Transverse colon (tissue), 4 donors: ENCODE measurements around the gene USPL1. TPM values are rescaled to one million over a fixed set of nuclear protein-coding genes. Genes with fewer than 3 reads are reported as not detected.

Experiments used
- DNase-seq: peaks from one replicate; pipeline ENCODE4 v3.0.0-alpha.2; 2019
- H3K27ac ChIP-seq, 4 donors: fragments of 200-600 bp; sonication (generic); 2 replicates each; pipeline ENCODE4 v1.5.1; 2016 to 2018; ENCODE audit warnings: inconsistent platforms in 4 of 4
- H3K27me3 ChIP-seq: fragments of 200-600 bp; sonication (generic); 2 replicates; pipeline ENCODE4 v1.5.1; 2017; ENCODE audit warnings: inconsistent platforms
- H3K36me3 ChIP-seq, 4 donors: fragments of 200-600 bp; sonication (generic); 2 replicates each; pipeline ENCODE4 v1.5.1; 2017 to 2019; ENCODE audit warnings: inconsistent platforms in 4 of 4
- H3K4me1 ChIP-seq, 4 donors: fragments of 200-600 bp; sonication (generic); 2 replicates each; pipeline ENCODE4 v1.5.1; 2017 to 2020; ENCODE audit warnings: inconsistent platforms in 4 of 4
- H3K4me3 ChIP-seq, 4 donors: fragments of 200-600 bp; sonication (generic); 1 replicate in 1 of 4; 2 replicates in 3 of 4; pipeline versions ENCODE4 v1.5.1 to v1.6.1; 2017 to 2019; ENCODE audit warnings: inconsistent platforms in 4 of 4
- H3K9me3 ChIP-seq, 2 donors: fragments of 200-600 bp; sonication (generic); 2 replicates each; pipeline ENCODE4 v1.5.1; 2017 to 2019; ENCODE audit warnings: inconsistent platforms in 2 of 2
- EP300 ChIP-seq: sonication (generic); formaldehyde crosslinking; IDR thresholded peaks from one replicate; pipeline ENCODE4 v1.6.1; 2017; ENCODE audit warnings: antibody characterized with exemption, low read depth
- POLR2A ChIP-seq: fragments of 450-650 bp; IDR thresholded peaks from one replicate; pipeline ENCODE4 v1.6.1; 2016; ENCODE audit warnings: antibody characterized with exemption, mild to moderate bottlenecking, moderate library complexity
- POLR2AphosphoS5 ChIP-seq, 3 donors: sonication (generic); formaldehyde crosslinking; IDR thresholded peaks; one replicate each; pipeline ENCODE4 v1.6.1; 2016; ENCODE audit warnings: antibody characterized with exemption in 3 of 3
- WGBS, 2 donors: methylation state at CpG; one replicate each; pipeline ENCODE4 v1.1.5; 2018; ENCODE audit warnings: low coverage in 1 of 2; 5-methylcytosine and 5-hydroxymethylcytosine counted together
- in situ Hi-C, 4 donors: fragments of 200-750 bp; cut with MboI; loops; one replicate each; pipeline versions ENCODE4 v1.15.0 to v1.15.1; 2017; ENCODE audit warnings: low sequenced_read_pairs in 3 of 4, low pct_ligation_motif_present in 1 of 4, low pct_unique_long_range_greater_than_20kb in 1 of 4
- intact Hi-C: fragments of 100-400 bp; cut with DNase I; formaldehyde crosslinking; loops from one replicate; pipeline ENCODE4 v1.15.1; 2023; ENCODE audit warnings: low total_unique reads
- total RNA-seq, 4 donors: library from RNA; depleted of rRNA; stranded (reverse); fragments of >200 nt; gene quantifications; one replicate each; pipeline ENCODE4 v1.1.0, GENCODE V29; 2016
- TF ChIP-seq, protein P1 (sequence below), 5 experiments: fragments of 200-600 bp in 3 of 5; fragments of 450-650 bp in 2 of 5; sonication (generic) in 3 of 5; IDR thresholded peaks; 1 replicate in 2 of 5; 2 replicates in 3 of 5; pipeline ENCODE4 v1.5.1; 2016 to 2017; ENCODE audit warnings: antibody characterized with exemption in 5 of 5, inconsistent platforms in 3 of 5, mild to moderate bottlenecking in 2 of 5, moderate library complexity in 1 of 5

USPL1 gene
- total RNA-seq, 4 donors from 2014 or later, result 8.6 to 27.3 (median 16.9) TPM

DNA sequence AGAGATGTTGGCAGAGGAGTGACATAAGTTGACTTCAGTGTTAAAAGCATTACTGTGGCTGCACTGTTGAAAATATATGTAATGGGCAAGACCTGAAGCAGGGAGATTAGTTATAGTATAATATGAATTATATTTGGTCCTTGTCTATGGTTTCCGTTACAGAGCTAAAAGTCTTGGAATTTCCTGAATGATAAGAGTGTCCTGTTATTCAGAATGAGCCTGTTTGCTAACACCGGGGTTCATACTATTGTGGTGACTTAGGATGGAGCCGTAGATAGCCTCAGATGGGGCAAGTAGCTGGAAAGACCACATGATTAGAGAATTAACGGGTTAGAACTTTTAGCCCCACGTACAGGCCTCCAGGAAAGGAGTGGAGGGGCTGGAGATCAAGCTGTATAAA is 5.7 kb downstream of the USPL1 start:
- TF ChIP-seq POLR2A (no peak), EP300 (no peak), POLR2AphosphoS5 (IDR thresholded peaks at IDR 0.05) (no peak)
- TF ChIP-seq, protein P1, sequence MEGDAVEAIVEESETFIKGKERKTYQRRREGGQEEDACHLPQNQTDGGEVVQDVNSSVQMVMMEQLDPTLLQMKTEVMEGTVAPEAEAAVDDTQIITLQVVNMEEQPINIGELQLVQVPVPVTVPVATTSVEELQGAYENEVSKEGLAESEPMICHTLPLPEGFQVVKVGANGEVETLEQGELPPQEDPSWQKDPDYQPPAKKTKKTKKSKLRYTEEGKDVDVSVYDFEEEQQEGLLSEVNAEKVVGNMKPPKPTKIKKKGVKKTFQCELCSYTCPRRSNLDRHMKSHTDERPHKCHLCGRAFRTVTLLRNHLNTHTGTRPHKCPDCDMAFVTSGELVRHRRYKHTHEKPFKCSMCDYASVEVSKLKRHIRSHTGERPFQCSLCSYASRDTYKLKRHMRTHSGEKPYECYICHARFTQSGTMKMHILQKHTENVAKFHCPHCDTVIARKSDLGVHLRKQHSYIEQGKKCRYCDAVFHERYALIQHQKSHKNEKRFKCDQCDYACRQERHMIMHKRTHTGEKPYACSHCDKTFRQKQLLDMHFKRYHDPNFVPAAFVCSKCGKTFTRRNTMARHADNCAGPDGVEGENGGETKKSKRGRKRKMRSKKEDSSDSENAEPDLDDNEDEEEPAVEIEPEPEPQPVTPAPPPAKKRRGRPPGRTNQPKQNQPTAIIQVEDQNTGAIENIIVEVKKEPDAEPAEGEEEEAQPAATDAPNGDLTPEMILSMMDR (IDR thresholded peaks at IDR 0.05), result no peak
- peaks cover 0 to 16% (median 4%) of the 10 kb centered on the region in 4 donors for H3K36me3 ChIP-seq
- no peaks in the 10 kb centered on the region for H3K27me3 ChIP-seq
- peaks cover 15 to 50% (median 26%) of the 10 kb centered on the region in 4 donors for H3K4me1 ChIP-seq
- DNase-seq, result no peak
- H3K4me3 ChIP-seq, result no peak overlapping the region
- intact Hi-C loops (no loop called here), in situ Hi-C loops (loop anchor here in 1 of 4 donors (25.0 kb wide), 1 partner anchor 486 kb away; no protein-coding TSS in a partner anchor)
- 86 to 88% methylated on average over 3 to 5 of the region's 5 CpGs for WGBS, 2 donors
- no peak overlapping the region for H3K27ac ChIP-seq
- H3K9me3 ChIP-seq, result no peaks in the 10 kb centered on the region

DNA sequence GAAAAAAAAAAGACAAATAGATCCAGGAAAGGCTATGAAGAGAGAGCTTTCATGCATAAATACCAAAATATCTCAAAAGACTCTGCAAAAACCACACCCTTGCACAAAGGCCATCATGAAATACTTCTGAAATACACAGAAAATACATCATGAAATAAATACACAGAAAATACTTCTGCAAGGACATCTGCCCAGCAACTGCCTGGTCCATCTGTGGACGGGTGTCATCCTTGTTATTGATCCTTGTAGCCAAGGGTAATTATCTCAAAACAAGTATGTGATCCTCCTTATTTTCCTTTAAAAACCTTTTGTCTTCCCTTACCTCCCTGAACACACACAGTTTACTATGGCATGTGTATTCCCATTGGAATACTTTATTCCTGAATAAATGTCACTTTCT is 6.9 kb downstream of the USPL1 start:
- TF ChIP-seq POLR2A (no peak), EP300 (no peak), POLR2AphosphoS5 (IDR thresholded peaks at IDR 0.05) (no peak)
- TF ChIP-seq, protein P1 (IDR thresholded peaks at IDR 0.05), result no peak
- in situ Hi-C loops (loop anchor here in 1 of 4 donors (25.0 kb wide), 1 partner anchor 487 kb away; no protein-coding TSS in a partner anchor), intact Hi-C loops (no loop called here)
- Histone ChIP-seq H3K4me1 (peaks cover 10 to 42% (median 14%) of the 10 kb centered on the region in 4 donors), H3K36me3 (peaks cover 0 to 16% (median 4%) of the 10 kb centered on the region in 4 donors), H3K27me3 (no peaks in the 10 kb centered on the region), H3K9me3 (no peaks in the 10 kb centered on the region), H3K4me3 (no peak overlapping the region), H3K27ac (no peak overlapping the region)
- DNase-seq, result no peak
- WGBS, 2 donors, result 77 to 100% methylated on average over 1 of the region's 1 CpG

DNA sequence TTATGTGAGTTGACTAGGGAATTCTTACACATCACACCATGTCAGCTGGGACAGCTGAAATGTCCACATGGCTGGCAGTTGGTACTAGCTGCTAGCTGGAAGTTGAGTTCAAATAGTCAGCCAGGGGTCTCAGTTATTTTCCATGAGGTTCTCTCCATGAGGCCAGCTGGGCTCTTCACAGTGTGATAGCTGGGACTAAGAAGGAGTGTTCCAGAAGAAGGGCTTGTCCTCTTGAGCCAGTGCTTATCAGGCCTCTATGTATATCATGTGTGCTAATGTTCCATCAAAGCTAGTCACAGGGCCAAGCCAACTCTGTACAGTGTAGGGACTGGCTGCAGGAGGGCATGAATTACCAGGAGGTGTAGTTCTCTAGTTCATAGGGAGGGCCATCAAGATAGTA is 11.8 kb downstream of the USPL1 start:
- peaks cover 3 to 33% (median 5%) of the 10 kb centered on the region in 4 donors for H3K4me1 ChIP-seq
- DNase-seq, result no peak
- no peak overlapping the region for H3K4me3 ChIP-seq
- TF ChIP-seq POLR2AphosphoS5 (IDR thresholded peaks at IDR 0.05) (no peak), POLR2A (no peak), EP300 (no peak)
- TF ChIP-seq, protein P1 (IDR thresholded peaks at IDR 0.05), result no peak
- peaks cover 0 to 20% (median 6%) of the 10 kb centered on the region in 4 donors for H3K36me3 ChIP-seq
- H3K9me3 ChIP-seq, result no peaks in the 10 kb centered on the region
- in situ Hi-C loops (no loop called here), intact Hi-C loops (no loop called here)
- H3K27me3 ChIP-seq, result no peaks in the 10 kb centered on the region
- H3K27ac ChIP-seq, result no peak overlapping the region

DNA sequence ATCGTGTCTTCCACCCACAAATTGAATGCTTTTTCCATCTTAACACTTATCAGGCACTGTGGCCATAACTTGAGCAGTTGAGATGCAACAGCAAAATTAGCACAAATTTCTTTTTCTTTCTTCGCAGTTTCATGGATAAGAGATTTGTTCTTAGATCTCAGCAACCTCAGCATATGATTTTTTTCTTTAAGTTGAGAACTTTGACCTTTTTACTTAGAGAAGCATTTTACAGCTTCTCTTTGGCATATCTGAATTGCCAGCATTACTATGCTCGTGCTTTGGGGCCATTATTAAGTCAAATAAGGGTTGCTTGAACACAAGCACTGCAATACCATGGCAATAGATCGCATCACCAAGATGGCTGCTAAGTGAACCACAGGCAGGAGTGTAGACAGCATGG is 16.1 kb downstream of the USPL1 start:
- H3K4me3 ChIP-seq, result no peak overlapping the region
- intact Hi-C loops (no loop called here), in situ Hi-C loops (no loop called here)
- 79 to 87% methylated on average over 4 of the region's 4 CpGs for WGBS, 2 donors
- DNase-seq, result no peak
- TF ChIP-seq POLR2AphosphoS5 (IDR thresholded peaks at IDR 0.05) (no peak), EP300 (no peak), POLR2A (no peak)
- TF ChIP-seq, protein P1 (IDR thresholded peaks at IDR 0.05), result no peak
- H3K4me1 ChIP-seq, result peaks cover 0 to 24% (median 3%) of the 10 kb centered on the region in 4 donors
- no peaks in the 10 kb centered on the region for H3K27me3 ChIP-seq
- no peaks in the 10 kb centered on the region for H3K9me3 ChIP-seq
- H3K27ac ChIP-seq, result no peak overlapping the region
- peaks cover 0 to 26% (median 7%) of the 10 kb centered on the region in 4 donors for H3K36me3 ChIP-seq
